Activated T-cell treated with anti-CD3 and anti-CD28 coated beads for 24 hours (primary cell): ENCODE data around the gene ZNF248.

ENCODE experiments used
- DNase-seq: peaks from one replicate; pipeline ENCODE4 v3.0.0-alpha.2; 2020; ENCODE audit warnings: low read depth

ZNF248 gene

DNA sequence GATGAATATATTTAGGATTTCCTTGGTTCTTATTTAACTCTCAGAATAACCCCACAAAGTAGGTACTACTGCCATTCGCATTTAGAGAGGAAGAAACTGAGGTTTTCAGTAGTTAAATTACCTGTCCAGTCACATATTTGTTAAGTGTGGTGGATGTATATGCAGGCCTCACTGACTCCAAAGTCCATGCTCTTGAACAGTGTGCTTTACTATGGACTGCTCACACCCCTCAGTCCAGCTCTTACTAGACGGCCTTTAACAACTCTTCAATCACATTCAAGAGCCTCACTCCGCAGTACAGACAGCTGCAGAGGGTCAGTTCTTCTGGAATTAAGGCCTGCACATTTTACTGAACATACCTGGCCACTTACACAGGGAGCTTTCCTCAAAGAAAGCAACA is 36.2 kb downstream of the ZNF248 start:
- no peak for DNase-seq

DNA sequence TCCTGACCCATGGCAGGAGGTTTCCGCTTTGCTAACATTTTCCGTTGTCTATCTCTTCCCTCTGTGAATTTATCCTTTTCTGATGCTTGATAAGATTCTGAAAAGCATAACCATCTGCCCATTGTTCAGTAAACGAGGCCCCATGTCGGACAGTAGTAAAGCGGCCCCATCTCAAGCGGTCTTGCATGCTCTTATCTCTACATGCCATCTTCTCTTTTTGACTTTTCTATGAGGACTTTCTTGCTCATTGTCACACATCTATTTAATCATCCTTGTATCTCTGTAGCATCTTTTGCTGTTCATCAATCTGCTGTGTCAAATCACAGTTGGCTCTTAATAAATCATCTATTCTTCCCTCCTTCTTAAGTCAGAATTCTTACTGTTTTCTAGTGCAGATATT is 37.6 kb downstream of the ZNF248 start:
- no peak for DNase-seq

GRCh38 chr10:37816290-37816689 is 41.1 kb downstream of the ZNF248 start:
- DNase-seq, result no peak

DNA sequence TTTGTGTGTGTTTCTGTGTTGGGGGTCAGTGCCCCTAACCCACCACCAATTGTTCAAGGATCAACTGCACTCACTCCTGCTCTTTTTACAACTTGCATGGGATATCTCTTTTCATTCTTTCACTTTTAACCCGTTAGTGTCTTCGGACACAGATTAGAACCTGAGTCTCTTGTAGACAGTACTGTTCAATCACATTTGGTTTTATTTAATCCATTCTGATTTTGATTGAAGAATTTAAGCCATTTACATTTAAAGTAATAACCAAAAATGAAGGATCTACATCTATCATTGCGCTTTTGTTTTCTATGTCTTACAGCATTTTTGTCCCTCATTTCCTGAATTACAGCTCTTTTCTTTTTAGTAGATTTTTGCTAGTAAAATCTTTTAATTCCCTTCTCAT is 43.6 kb downstream of the ZNF248 start:
- DNase-seq, result no peak

GRCh38 chr10:37812290-37812689 is 45.1 kb downstream of the ZNF248 start:
- no peak for DNase-seq

DNA sequence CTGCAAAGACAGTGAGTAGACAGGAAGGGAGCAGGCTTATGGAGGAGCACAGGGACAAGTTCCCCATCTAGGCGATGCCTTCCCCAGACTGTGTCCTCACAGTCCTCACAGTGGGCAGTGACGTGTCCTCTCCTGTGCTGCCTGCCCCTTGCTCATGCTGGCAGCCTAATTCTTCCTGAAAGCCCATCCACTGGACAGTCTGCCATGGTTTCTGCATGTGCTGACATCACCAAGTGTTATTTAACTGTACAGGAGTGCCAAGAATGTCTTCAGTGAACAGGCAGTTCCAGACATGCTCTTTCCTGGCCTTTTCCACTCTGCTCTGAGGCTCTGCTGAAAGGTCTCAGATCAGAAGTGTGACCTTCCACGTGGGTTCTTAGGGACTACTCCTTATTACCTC is 54.1 kb downstream of the ZNF248 start:
- no peak for DNase-seq

DNA sequence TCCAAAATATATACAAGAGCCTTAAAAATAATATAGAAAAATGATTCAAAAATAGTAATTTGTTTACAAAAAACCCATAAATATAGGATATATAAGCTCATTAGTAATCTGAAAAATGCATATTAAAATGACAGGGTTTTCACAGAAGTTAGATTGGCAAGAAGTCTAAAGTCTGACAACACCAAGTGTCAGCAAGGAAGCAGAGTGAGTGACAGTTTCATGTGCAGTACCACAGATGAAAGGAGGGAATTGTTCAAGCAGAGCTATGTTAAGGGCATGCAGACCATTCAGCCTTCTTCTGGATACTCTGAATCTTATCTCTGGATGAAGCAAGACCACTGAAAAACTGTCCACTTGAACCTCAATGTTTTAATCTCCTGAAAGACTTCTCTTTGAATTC is 55.9 kb downstream of the ZNF248 start:
- DNase-seq, result no peak

DNA sequence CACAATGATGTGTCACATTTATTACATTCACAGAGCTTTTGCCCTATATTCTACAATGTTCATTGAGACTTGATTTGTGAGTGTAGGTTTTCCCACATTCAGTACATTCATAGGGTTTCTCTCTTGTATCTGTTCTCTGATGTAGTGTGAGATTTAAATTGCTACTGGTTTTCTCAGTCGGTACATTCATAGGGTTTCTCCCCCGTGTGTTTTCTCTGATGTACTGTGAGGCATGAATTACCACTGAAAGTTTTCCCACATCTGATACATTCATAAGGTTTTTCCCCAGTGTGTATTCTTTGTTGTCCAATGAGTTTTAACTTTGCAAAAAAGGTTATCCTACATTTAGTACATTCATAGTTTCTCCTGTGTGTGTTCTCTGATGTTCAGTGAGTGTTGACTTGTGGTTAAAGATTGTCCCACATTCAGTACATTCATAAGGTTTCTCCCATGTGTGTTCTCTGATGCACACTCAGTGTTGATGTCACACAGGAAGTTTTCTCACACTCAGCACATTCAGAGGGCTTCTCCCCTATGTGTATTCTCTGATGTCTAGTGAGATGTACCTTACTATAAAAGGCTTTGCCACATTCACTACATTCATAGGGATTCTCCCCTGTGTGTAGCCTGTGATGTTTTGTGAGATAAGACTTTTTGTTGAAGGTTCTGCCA is 63.0 kb downstream of the ZNF248 start:
- DNase-seq, result no peak

DNA sequence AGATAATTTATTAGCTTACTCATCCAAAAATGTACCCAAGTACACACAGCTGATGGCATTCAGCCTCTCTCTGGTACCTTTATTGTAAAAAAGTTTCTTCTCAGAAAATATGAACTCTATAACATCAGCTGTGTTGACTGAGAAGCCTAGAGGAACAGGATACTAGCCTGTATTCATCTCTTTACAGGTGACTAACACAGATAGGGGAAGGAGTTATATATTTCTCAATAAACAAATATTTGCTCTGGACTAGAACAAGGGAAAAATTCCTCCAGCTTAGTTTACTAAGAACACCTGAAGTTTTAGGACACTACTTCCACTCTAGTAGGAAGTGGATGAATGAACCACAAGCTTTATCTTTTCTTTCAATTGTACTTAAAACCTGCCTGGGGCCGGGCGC is 67.8 kb downstream of the ZNF248 start:
- no peak for DNase-seq

- no peak for DNase-seq
These were observed 72.7 kb downstream of the ZNF248 start for GRCh38 chr10:37784678-37785077.

GRCh38 chr10:37780536-37780935 is 76.9 kb downstream of the ZNF248 start:
- no peak for DNase-seq

DNA sequence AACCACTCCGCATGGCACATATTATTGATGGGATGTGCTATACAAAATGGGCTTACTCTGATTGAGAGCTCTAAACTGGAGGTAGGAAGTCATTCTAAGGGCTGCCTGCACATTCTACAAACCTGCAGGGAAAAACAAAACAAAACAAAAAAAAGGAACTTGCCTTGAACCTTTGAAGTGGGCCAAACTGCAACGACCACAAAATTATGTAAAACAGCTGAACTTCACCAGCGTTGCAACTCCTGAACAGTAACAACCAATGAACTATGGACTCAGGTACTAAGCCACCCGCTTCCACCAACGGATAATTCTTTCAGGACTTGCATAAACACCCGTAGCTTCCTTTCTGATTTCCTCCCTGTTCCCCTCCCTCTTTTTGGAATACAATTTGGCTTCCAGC is 80.4 kb downstream of the ZNF248 start:
- no peak for DNase-seq

DNA sequence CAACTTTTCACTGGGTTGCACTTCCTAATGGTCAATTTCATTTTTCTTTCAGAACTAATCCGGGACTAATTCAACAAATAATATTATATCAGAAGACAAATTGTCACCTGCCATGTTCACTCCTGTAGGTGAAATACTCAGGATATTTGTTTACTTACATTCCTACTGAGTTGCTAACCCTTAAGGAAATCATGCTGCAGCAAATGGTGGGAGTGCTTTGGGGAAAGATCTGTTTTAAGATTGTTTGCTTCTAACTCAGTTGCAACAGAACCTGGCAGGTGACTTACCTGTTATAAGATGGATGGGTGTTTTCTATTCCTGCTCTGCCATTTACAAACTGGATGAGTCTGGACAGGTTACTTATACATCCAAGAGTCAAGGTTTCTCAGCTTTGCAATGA is 81.8 kb downstream of the ZNF248 start:
- no peak for DNase-seq

GRCh38 chr10:37774351-37774750 is 83.1 kb downstream of the ZNF248 start:
- no peak for DNase-seq

DNA sequence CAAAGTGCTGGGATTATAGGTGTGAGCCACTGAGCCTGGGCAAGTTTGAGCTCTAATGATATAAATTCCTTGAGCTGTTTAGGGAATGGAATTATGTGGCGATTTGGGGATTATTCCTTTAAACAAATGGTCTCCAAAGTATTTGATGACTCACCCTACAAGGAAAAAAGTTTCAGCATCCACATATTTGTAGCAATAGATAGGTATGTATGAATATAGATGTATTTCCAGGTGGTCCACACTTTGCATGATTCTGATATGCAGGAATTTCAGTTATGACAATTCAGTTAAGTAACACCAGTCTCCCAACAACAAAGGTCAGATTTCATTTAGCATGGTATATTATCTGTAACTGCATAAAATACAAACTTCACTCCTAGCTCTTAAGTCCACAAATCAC is 92.2 kb downstream of the ZNF248 start:
- no peak for DNase-seq

DNA sequence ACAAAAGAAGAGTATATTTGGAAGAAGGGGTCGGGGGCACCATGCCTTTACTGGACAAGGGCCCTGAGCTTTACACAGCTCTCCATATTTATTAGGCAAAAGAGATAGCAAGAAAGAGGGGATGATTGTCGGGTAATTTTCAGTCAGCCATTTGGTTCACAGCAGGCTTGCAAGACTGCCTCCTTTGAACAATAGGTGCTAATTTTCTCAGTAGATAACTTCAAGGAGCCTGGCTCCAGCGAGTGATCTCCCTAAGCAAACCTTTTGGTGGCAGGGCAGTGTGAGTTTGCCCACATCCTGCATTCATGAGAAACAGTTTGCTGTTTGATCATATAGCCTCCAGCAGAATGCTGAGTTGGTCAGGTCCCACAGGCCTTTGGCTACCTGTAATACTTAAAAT is 94.3 kb downstream of the ZNF248 start:
- DNase-seq, result no peak

DNA sequence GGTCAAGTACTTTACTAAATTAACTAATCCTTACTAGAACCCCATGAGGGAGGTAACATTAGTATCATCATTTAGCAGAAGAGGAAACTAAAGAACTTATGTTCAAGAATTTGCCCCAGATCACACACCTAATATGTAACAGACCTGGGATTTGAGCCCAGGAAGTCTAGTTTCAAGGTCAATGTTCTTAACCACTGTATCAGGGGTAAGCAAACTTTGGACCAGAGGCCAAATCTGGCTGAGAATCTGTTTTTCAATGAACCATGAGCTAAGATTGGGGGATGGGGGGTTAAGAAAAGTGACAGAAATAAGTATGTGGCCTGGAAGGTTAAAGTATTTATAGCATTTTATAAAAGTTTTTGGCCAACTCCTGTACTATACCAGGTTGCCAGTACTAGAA is 95.1 kb downstream of the ZNF248 start:
- DNase-seq, result no peak

DNA sequence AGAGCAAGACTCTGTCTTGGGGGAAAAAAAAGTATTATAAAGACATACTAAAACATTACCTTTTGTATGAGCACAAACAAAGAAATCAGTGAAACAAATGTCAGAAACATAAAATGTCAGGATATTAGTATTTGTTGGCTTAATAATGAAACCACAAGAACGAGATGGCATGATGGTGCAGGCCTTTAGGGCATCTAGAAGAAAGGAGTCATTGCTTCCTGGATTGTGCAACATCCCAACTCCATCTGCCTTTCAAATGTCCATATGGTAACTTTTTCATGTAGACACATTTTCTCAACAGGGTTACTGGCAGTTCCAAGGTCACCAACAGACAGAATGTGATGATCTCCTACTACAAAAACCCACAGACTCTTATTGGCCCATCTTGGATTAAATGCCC is 96.6 kb downstream of the ZNF248 start:
- no peak for DNase-seq

- no peak for DNase-seq
These were observed 99.3 kb downstream of the ZNF248 start for GRCh38 chr10:37758074-37758473.

GRCh38 chr10:37754538-37755323 is 102.7 kb downstream of the ZNF248 start:
- no peak for DNase-seq

GRCh38 chr10:37752334-37752875 is 105.0 kb downstream of the ZNF248 start:
- no peak for DNase-seq

DNA sequence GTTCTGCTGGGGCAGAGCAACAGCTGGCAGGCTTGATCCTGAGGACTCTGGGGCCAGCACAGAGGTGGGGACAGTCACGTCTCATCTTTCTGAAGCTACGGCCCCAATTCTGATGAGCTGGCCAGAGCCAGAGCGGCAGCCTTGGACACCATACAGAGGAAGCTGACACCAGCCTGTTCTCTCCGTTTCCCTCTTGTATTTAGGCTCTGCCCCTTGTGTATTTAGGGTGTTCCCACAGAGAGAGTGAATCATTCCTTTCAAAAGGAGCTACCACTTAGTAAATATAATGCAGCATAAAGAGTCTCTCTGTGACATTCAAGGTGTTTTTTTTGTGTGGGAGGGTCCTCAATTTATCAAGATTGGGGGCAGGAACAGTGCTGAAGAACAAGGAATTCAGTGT is 109.2 kb downstream of the ZNF248 start:
- no peak for DNase-seq

DNA sequence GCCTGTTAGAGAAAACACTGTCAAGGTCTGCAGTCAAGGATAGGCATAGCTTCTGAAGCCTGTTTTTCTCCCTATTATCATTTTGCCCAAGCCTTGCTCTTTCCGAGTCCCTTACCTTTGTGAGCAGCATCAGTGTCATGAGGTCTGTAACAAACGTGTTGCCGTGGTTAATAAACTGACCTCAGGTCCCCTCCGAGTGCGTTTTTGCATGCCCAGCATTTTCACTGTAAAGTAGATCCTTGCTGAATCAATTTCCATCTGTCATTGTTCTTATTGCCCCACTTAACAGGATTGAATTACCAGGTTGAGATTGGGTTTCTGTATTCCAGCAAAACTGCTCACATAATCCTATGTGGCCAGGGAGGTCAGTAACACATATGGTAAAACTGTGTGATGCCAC is 110.3 kb downstream of the ZNF248 start:
- no peak for DNase-seq

GRCh38 chr10:37741831-37742230 is 115.6 kb downstream of the ZNF248 start:
- no peak for DNase-seq
